Liver (tissue), 3 donors: ENCODE measurements around the gene DNAI4.

Experiments used
- CTCF ChIP-seq: fragments of 150-350 bp; IDR thresholded peaks from 2 replicates; pipeline ENCODE4 v1.5.1; 2017; ENCODE audit warnings: improper control_type of control experiment, low read depth, low read length; ENCODE audit not compliant: missing input control
- FOXA2 ChIP-seq: IDR thresholded peaks from 2 replicates; pipeline ENCODE4 v1.6.1; 2016; ENCODE audit warnings: antibody characterized with exemption
- JUND ChIP-seq, 2 donors: IDR thresholded peaks; 2 replicates each; pipeline ENCODE4 v1.6.1; 2016; ENCODE audit warnings: antibody characterized with exemption in 2 of 2
- TAF1 ChIP-seq: conservative IDR thresholded peaks from 2 replicates; pipeline ENCODE4 v1.6.1; 2016; ENCODE audit warnings: antibody characterized with exemption, mild to moderate bottlenecking
- YY1 ChIP-seq: IDR thresholded peaks from 2 replicates; pipeline ENCODE4 v1.6.1; 2016; ENCODE audit warnings: antibody characterized with exemption, mild to moderate bottlenecking
- TF ChIP-seq, protein P1 (sequence below): IDR thresholded peaks from 2 replicates; pipeline ENCODE4 v1.6.1; 2016; ENCODE audit warnings: antibody characterized with exemption
- donor health status: healthy.
- donor health status: healthy.

DNA sequence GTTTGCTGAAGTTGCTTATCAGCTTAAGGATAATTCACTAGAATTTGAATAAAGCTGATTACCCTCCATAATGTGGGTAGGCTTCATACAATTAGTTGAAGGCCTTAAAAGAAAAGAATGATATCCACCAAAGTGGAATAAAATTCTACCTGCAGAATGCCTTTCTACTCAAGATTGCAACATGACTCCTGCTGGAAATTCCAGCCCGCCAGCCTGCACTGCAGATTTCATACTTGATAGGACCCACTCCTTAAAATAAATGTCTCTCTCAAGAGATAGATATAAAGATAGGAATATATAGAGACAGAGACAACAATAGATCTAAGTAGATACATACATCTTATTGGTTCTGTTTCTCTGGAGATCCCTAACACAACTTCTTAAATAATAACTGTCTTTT lies 99.9 kb downstream of the DNAI4 start:
- TF ChIP-seq CTCF (no peak), YY1 (no peak), TAF1 (no peak), FOXA2 (no peak), JUND (IDR thresholded peaks at IDR 0.05) (no peak)
- TF ChIP-seq, protein P1, sequence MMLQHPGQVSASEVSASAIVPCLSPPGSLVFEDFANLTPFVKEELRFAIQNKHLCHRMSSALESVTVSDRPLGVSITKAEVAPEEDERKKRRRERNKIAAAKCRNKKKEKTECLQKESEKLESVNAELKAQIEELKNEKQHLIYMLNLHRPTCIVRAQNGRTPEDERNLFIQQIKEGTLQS: no peak
